IMR-90 (cell line): Measurements from ENCODE around the gene MGAT4A.

Experiments
- MAFK ChIP-seq: IDR thresholded peaks from 2 replicates; pipeline ENCODE4 v1.6.1; 2012; ENCODE audit warnings: low read depth, low read length, improper control_type of control experiment
- MAZ ChIP-seq: IDR thresholded peaks from 2 replicates; pipeline ENCODE4 v1.6.1; 2012; ENCODE audit warnings: low read depth, mild to moderate bottlenecking, low read length, improper control_type of control experiment, moderate library complexity, borderline replicate concordance
- POLR2A ChIP-seq: IDR thresholded peaks from 2 replicates; pipeline ENCODE4 v1.6.1; 2012; ENCODE audit warnings: mild to moderate bottlenecking, low read depth, low read length
- RAD21 ChIP-seq: IDR thresholded peaks from 2 replicates; pipeline ENCODE4 v1.6.1; 2012; ENCODE audit warnings: low read length, improper control_type of control experiment
- RFX5 ChIP-seq: IDR thresholded peaks from 2 replicates; pipeline ENCODE4 v1.8.0; 2012; ENCODE audit warnings: low read depth, mild to moderate bottlenecking, low read length, moderate library complexity
- TF ChIP-seq, protein P1 (sequence below): conservative IDR thresholded peaks from 2 replicates; pipeline ENCODE4 v1.5.1; 2012; ENCODE audit warnings: mild to moderate bottlenecking, low read depth, low read length, improper control_type of control experiment

DNA sequence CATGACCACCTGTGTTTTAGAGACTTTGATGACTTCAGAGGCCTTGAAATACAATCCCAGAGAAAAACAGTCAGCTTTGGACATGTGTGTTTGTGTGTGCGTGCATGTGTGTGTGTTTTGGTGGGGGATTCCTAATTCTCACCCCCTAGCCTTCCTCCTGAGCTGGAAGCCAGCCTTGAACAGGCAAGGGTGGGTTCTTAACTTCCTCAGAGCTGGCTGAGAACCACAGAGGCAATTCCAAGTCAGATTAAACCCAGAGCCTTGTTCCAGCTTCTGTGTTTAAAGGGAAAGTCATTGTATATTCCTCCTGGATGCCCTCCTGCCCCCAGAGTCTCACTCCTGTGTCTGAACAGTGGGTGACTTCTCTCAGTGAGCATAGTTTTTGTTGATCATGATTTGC is 45.2 kb upstream of the MGAT4A start:
- TF ChIP-seq RFX5 (no peak), MAZ (no peak), POLR2A (no peak), MAFK (no peak), RAD21 (no peak)
- TF ChIP-seq, protein P1, sequence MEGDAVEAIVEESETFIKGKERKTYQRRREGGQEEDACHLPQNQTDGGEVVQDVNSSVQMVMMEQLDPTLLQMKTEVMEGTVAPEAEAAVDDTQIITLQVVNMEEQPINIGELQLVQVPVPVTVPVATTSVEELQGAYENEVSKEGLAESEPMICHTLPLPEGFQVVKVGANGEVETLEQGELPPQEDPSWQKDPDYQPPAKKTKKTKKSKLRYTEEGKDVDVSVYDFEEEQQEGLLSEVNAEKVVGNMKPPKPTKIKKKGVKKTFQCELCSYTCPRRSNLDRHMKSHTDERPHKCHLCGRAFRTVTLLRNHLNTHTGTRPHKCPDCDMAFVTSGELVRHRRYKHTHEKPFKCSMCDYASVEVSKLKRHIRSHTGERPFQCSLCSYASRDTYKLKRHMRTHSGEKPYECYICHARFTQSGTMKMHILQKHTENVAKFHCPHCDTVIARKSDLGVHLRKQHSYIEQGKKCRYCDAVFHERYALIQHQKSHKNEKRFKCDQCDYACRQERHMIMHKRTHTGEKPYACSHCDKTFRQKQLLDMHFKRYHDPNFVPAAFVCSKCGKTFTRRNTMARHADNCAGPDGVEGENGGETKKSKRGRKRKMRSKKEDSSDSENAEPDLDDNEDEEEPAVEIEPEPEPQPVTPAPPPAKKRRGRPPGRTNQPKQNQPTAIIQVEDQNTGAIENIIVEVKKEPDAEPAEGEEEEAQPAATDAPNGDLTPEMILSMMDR, result no peak
